Measurements from ENCODE around the gene RAB22A. TPM values are rescaled to one million over a fixed set of nuclear protein-coding genes. Genes with fewer than 3 reads are reported as not detected.

RAB22A gene
- total RNA-seq, 2 donors from 2014 or later = 7.5 to 9.3 TPM

GRCh38 chr20:58339741-58340140 is 30.2 kb downstream of the RAB22A start:
- Histone ChIP-seq H3K27me3 (no peaks in the 10 kb centered on the region), H3K36me3 (no peaks in the 10 kb centered on the region), H3K4me1 (peaks cover 0 to 13% of the 10 kb centered on the region in 2 donors), H3K4me3 (no peak overlapping the region), H3K9me3 (no peaks in the 10 kb centered on the region), H3K27ac (no peak overlapping the region)
- TF ChIP-seq, protein P1, sequence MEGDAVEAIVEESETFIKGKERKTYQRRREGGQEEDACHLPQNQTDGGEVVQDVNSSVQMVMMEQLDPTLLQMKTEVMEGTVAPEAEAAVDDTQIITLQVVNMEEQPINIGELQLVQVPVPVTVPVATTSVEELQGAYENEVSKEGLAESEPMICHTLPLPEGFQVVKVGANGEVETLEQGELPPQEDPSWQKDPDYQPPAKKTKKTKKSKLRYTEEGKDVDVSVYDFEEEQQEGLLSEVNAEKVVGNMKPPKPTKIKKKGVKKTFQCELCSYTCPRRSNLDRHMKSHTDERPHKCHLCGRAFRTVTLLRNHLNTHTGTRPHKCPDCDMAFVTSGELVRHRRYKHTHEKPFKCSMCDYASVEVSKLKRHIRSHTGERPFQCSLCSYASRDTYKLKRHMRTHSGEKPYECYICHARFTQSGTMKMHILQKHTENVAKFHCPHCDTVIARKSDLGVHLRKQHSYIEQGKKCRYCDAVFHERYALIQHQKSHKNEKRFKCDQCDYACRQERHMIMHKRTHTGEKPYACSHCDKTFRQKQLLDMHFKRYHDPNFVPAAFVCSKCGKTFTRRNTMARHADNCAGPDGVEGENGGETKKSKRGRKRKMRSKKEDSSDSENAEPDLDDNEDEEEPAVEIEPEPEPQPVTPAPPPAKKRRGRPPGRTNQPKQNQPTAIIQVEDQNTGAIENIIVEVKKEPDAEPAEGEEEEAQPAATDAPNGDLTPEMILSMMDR (IDR thresholded peaks at IDR 0.05) = no peak
- DNase-seq (ENCODE audit: low spot score) = no peak

DNA sequence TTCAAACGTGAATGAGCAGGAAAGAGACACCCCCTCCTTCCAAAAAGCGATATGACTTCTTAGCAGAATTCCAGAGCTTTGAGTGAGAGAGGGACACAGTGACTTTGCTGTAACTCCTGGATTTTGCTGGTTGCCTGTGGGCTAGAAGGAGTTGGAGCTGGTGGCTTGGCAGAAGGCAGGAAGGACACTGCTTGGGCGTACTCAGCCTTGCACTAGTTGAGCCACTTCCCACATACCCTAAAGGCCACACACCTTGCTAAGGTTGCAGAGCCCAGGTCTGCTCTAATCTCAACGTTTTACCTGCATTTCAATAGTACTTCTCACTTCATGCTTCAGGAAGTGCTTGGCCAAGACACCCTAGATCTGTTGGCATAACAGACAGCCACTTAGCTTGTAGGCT is 30.6 kb downstream of the RAB22A start:
- Histone ChIP-seq H3K27me3 (no peaks in the 10 kb centered on the region), H3K9me3 (no peaks in the 10 kb centered on the region), H3K27ac (no peak overlapping the region), H3K36me3 (peaks cover under 1% of the 10 kb centered on the region), H3K4me3 (no peak overlapping the region), H3K4me1 (peaks cover 0 to 13% of the 10 kb centered on the region in 2 donors)
- TF ChIP-seq, protein P1 (IDR thresholded peaks at IDR 0.05) = no peak
- no peak for DNase-seq (ENCODE audit: low spot score)

GRCh38 chr20:58340853-58341252 is 31.3 kb downstream of the RAB22A start:
- peaks cover 7% of the 10 kb centered on the region for H3K36me3 ChIP-seq
- no peaks in the 10 kb centered on the region for H3K9me3 ChIP-seq
- peaks cover 0 to 13% of the 10 kb centered on the region in 2 donors for H3K4me1 ChIP-seq
- no peaks in the 10 kb centered on the region for H3K27me3 ChIP-seq
- H3K27ac ChIP-seq = no peak overlapping the region
- TF ChIP-seq, protein P1 (IDR thresholded peaks at IDR 0.05) = no peak
- DNase-seq (ENCODE audit: low spot score) = no peak
- no peak overlapping the region for H3K4me3 ChIP-seq

DNA sequence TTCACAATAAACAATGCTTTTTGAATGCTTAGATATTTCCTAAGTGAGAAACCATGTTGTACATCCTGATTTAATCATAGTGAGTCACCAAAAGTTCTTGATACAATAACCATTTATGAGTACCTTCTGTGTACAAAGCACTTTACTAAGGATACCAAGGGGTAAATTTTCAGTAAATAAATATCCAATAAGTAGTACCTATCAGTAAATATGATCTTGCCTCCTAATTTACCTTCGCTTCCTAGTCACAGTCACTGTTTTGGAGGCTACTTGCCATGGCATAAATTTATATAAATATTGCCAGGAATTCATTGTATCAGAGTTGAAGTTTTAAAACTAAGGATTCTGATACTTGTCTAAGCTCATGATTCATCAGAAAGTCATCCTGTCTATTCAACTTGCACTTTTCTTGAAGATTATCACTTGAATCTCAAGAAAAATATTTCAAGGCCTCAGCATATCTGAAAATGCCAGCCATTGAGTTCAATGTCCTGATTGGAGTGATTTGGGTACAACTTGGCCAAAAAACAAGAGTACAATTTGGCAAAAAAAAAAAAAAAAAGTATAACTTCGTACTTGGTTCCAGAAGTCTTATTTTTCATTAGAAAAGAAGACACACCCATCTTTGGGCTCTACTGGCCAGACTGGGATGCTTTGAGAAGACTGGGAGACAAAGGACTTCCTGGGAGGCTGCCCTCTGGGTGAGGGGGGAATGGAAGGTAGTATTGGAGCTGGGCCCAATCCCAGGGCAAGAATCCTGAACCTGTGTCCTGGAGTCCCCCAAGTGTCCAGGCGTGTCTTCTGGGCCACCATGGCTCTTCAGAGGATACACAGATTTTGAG is 32.8 kb downstream of the RAB22A start:
- Histone ChIP-seq H3K27me3 (no peaks in the 10 kb centered on the region), H3K4me1 (peaks cover 0 to 13% of the 10 kb centered on the region in 2 donors), H3K9me3 (no peaks in the 10 kb centered on the region), H3K27ac (no peak overlapping the region), H3K36me3 (peaks cover 14% of the 10 kb centered on the region), H3K4me3 (no peak overlapping the region)
- DNase-seq (ENCODE audit: low spot score) = no peak
- TF ChIP-seq, protein P1 (IDR thresholded peaks at IDR 0.05) = no peak

- DNase-seq (ENCODE audit: low spot score) = no peak
- H3K36me3 ChIP-seq = peaks cover 15% of the 10 kb centered on the region
- no peak overlapping the region for H3K4me3 ChIP-seq
- TF ChIP-seq, protein P1 (IDR thresholded peaks at IDR 0.05) = no peak
- no peaks in the 10 kb centered on the region for H3K9me3 ChIP-seq
- H3K27me3 ChIP-seq = no peaks in the 10 kb centered on the region
- peaks cover 0 to 13% of the 10 kb centered on the region in 2 donors for H3K4me1 ChIP-seq
- no peak overlapping the region for H3K27ac ChIP-seq
Measured at GRCh38 chr20:58344741-58345140, 35.2 kb downstream of the RAB22A start.
